Colonic mucosa (tissue), 4 donors: Measurements from ENCODE around the gene NKIRAS2. TPM values are rescaled to one million over a fixed set of nuclear protein-coding genes. Genes with fewer than 3 reads are reported as not detected.

Experiments
- DNase-seq: peaks from one replicate; pipeline ENCODE4 v3.0.0-alpha.2; 2020
- H3K27ac ChIP-seq: fragments of 200-600 bp; one replicate; pipeline ENCODE4 v1.8.0; 2021
- H3K27me3 ChIP-seq: fragments of 200-600 bp; one replicate; pipeline ENCODE4 v1.8.0; 2021
- H3K36me3 ChIP-seq: fragments of 200-600 bp; one replicate; pipeline ENCODE4 v1.8.0; 2021
- H3K4me1 ChIP-seq: fragments of 200-600 bp; one replicate; pipeline ENCODE4 v1.8.0; 2021; ENCODE audit warnings: mild to moderate bottlenecking
- H3K4me3 ChIP-seq: fragments of 200-600 bp; one replicate; pipeline ENCODE4 v1.8.0; 2021
- H3K9ac ChIP-seq, 2 donors: one replicate each; pipeline ENCODE4 v1.7.0; 2013; ENCODE audit warnings: control low read depth in 2 of 2, low read depth in 2 of 2, low read length in 2 of 2
- H3K9me3 ChIP-seq: fragments of 200-600 bp; one replicate; pipeline ENCODE4 v1.8.0; 2021
- CTCF ChIP-seq: fragments of 200-600 bp; IDR thresholded peaks from one replicate; pipeline ENCODE4 v1.8.0; 2022; ENCODE audit warnings: antibody characterized with exemption, mild to moderate bottlenecking
- intact Hi-C: fragments of 100-400 bp; cut with DNase I; formaldehyde crosslinking; loops from one replicate; pipeline ENCODE4 v1.14.1; 2022
- total RNA-seq, 2 donors: library from RNA; stranded (reverse); fragmentation: NEBNext Ultra II Directional in 1 of 2; extraction: Animal tissue kit (Norgen Biotek cat#: 25700) in 1 of 2; gene quantifications; one replicate each; pipeline ENCODE4 v1.2.1, GENCODE V29; 2021
- donor health status: healthy.
- donor health status: DM: no; HTN: no; CAD: no.
- donor health status: DM: no; HTN: no; CAD: no.

NKIRAS2 gene
- total RNA-seq, 2 donors from 2014 or later, result 25.8 to 26.3 TPM

GRCh38 chr17:41982026-41982760 lies 37.7 kb upstream of the NKIRAS2 start:
- Histone ChIP-seq H3K27me3 (no peaks in the 10 kb centered on the region), H3K9ac (no peak overlapping the region), H3K27ac (no peak overlapping the region), H3K36me3 (no peaks in the 10 kb centered on the region), H3K4me1 (no peaks in the 10 kb centered on the region), H3K9me3 (no peaks in the 10 kb centered on the region), H3K4me3 (no peak overlapping the region)
- DNase-seq, result no peak
- no peak for TF ChIP-seq CTCF
- intact Hi-C loops, result no loop called here

GRCh38 chr17:41984454-41984853 lies 35.4 kb upstream of the NKIRAS2 start:
- no peak for TF ChIP-seq CTCF
- no peaks in the 10 kb centered on the region for H3K4me1 ChIP-seq
- peaks cover 11% of the 10 kb centered on the region for H3K36me3 ChIP-seq
- H3K9me3 ChIP-seq, result no peaks in the 10 kb centered on the region
- no peak overlapping the region for H3K4me3 ChIP-seq
- no peak for DNase-seq
- no peaks in the 10 kb centered on the region for H3K27me3 ChIP-seq
- H3K9ac ChIP-seq, result no peak overlapping the region
- intact Hi-C loops, result no loop called here
- no peak overlapping the region for H3K27ac ChIP-seq

- Histone ChIP-seq H3K9ac (no peak overlapping the region), H3K4me3 (no peak overlapping the region), H3K9me3 (no peaks in the 10 kb centered on the region), H3K4me1 (no peaks in the 10 kb centered on the region), H3K27ac (no peak overlapping the region), H3K36me3 (peaks cover 11% of the 10 kb centered on the region), H3K27me3 (no peaks in the 10 kb centered on the region)
- DNase-seq, result no peak
- intact Hi-C loops, result no loop called here
- no peak for TF ChIP-seq CTCF
These were observed 34.0 kb upstream of the NKIRAS2 start for GRCh38 chr17:41985919-41986318.

GRCh38 chr17:41986634-41987033 lies 33.3 kb upstream of the NKIRAS2 start:
- H3K36me3 ChIP-seq, result peaks cover 11% of the 10 kb centered on the region
- no peak for TF ChIP-seq CTCF
- H3K4me3 ChIP-seq, result no peak overlapping the region
- H3K27ac ChIP-seq, result no peak overlapping the region
- H3K27me3 ChIP-seq, result no peaks in the 10 kb centered on the region
- no peak overlapping the region for H3K9ac ChIP-seq
- DNase-seq, result no peak
- no peaks in the 10 kb centered on the region for H3K4me1 ChIP-seq
- intact Hi-C loops, result no loop called here
- no peaks in the 10 kb centered on the region for H3K9me3 ChIP-seq

GRCh38 chr17:41987642-41988041 lies 32.2 kb upstream of the NKIRAS2 start:
- Histone ChIP-seq H3K4me1 (no peaks in the 10 kb centered on the region), H3K4me3 (no peak overlapping the region), H3K9ac (no peak overlapping the region), H3K9me3 (no peaks in the 10 kb centered on the region), H3K27ac (no peak overlapping the region), H3K36me3 (peaks cover 16% of the 10 kb centered on the region), H3K27me3 (no peaks in the 10 kb centered on the region)
- intact Hi-C loops, result no loop called here
- no peak for TF ChIP-seq CTCF
- DNase-seq, result no peak
